Suppressor macrophage treated with lipopolysaccharide for 1 hour (primary cell): Measurements from ENCODE around the gene TBC1D19.
A peak's percentile ranks its signal among the peaks of the same experiment; 100 is the strongest.
"Not testable (repeated sequence)": the region's sequence is repeated elsewhere in the genome, so short reads cannot be mapped to it uniquely, and the experiment has no call there.

ENCODE experiments used
- DNase-seq, 3 donors: peaks; one replicate each; pipeline ENCODE4 v3.0.0-alpha.2; 2020 to 2022

The TBC1D19 gene

DNA sequence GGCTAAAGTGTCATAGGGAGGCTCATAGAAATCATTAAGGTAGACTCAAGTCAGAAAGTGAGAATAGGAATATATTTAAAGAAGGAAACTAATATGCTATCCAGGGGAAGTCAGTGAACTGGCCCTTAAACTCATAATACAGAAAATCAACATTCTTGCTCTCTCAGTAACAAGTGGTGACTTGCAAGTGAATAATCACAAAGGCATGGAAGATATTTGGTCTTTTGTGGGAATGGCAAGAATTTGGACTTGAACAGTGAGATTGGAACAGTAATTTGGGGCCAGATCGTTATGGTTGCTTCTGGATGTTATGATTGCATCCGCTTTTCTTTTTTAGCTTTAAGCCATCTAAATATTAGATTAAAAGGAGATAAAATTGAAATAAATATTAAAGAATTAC, 103.8 kb downstream of the TBC1D19 start:
- no peak for DNase-seq

DNA sequence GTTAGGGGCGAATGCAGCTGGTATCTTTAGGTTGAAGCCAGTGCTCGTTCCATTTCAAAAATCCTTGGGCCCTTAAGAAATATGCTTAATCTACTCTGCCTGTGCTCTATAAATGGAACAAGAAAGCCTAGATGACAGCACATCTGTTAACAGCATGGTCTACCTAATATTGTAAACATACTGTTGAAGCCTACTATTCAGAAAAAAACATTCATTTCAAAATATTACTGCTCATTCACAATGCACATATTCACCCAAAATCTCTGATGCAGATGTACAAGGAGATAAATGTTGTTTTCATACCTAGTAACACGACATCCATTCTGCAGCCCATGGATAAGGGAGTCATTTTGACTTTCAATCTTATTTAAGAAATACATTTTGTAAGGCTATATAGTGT, 106.6 kb downstream of the TBC1D19 start:
- no peak for DNase-seq

DNA sequence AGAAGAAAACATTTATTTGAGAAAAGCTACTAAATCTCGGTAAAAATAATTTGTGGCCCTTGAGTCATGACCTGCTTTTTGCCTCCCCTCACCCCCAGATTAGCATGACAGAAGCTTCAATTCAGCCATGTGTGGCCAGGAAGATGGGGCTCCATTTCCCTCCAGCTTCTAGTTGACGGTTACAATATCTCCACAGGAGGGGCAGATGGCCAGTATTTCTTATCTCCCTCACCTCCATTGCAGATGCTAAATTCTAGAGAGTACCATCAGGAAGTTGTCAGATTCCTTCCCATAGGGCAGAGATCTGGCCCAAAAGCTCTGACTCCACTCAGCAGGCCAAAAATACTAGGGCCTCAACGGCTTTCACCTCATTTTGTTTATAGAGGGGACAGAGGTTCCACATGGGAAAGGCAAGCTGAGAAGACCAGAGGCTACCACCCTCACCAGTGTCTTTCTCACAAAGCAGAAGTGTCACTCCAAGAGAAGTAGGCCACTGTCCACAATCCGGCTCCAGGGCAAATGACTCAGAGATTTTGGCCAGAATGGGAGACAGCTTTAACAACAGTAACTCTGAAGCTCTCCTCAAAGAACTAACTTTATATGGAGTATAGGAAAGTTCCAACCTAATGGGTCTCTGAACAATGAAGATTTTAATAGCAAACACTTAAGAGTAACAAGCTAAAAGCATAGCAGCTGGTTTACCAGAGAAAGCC, 108.3 kb downstream of the TBC1D19 start:
- no peak for DNase-seq

DNA sequence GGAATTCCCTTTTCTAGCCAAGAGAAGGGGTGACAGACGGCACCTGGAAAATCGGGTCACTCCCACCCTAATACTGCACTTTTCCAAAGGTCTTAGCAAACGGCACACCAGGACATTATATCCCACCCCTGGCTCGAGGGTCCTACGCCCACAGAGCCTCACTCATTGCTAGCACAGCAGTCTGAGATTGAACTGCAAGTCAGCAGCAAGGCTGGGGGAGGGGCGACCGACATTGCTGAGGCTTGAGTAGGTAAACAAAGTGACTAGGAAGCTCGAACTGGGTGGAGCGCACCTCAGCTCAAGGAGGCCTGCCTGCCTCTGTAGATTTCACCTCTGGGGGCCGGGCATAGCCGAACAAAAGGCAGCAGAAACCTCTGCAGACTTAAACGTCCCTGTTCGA, 110.2 kb downstream of the TBC1D19 start:
- DNase-seq, result not testable (repeated sequence)

DNA sequence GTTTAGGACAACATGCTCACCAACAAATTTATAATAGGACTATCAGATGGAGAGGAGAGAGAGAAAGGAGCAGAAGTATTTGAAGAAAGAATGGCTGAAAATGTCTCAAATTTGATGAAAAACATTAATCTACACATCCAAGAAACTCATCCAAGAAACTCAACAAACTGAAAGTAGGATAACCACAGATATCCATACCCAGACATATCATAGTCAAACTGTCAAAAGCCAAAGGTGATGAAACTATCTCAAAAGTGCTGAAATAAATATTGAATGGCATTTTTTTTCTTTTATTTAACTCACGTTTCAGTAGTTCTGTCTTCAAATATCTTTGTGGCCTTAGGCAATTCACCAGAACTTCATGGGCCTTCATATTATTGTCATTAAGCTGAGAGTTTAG, 116.2 kb downstream of the TBC1D19 start:
- no peak for DNase-seq

DNA sequence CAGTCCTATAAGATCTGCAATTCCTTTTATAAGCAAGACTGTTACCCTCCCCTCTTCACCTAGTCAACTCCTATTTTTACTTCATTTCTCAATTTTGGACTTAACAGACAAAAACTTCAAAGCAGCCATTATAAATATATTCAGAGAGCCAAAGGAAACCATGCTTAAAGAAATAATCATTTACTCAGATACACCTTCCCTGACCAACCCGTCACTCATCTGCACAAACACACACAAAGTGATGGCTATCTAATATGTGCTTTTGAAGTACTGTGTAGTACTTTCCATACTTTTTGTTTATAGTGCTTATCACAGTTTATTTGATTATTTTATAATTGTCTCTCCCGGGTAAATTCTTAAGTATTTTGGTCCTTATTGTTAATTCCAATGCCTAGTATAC, 117.2 kb downstream of the TBC1D19 start:
- no peak for DNase-seq

DNA sequence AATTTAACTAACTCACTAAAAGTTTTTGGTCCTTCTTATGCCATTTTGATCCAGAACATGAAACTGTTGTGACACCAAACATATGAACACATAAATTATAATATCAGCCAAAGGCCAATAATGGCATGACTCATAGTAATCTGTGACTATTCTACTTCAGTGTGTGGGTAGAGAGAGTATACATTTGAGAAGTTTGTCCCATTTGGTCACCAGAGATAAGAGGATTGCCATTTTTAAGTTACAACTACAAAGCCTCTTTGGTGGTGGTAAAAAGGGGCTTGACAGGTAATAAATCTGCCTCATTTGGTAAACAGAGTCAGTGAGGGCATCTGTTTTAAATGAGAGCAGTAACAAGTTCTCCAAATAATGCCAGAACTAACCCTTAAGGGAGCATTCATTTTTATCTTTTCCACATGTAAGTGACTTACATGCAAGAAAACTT, 117.9 kb downstream of the TBC1D19 start:
- DNase-seq, result peak; percentile 0 to 34 (median 21)

DNA sequence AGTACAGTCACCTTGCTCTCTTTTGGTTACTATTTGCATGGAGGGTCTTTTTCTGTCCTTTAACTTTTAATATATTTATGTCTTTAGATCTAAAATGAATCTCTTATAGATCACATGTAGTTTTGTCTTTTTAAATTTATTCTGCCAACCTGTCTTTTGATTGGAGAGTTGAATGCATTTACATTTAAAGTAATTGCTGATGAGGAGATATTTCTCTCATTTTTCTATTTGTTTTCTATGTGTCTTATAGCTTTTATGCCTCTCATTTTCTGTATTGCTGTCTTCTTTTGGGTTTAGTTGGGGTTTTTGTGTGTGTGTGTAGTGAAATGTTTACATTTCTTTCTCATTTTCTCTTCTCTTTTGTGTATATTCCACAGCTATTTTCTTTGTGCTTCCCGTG, 123.5 kb downstream of the TBC1D19 start:
- no peak for DNase-seq

DNA sequence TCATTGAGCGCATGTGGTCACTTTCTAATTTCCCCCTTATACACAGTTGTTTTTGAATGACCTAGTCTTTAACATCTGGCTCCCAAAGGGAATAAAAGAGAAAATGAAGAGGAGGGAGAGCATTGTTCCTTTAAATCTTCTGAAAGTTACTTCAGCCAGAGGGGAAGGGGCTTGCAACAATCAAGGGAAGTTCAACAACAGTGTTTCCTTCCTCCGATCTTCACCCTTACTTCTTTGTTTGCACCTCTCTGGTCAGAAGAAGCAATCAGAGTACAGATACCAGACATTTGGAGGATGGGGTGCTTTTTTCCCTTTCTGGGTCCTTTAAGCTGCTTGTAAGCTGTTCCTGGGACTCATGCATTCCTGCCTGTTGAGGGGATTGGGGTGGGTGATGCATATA, 125.4 kb downstream of the TBC1D19 start:
- no peak for DNase-seq

DNA sequence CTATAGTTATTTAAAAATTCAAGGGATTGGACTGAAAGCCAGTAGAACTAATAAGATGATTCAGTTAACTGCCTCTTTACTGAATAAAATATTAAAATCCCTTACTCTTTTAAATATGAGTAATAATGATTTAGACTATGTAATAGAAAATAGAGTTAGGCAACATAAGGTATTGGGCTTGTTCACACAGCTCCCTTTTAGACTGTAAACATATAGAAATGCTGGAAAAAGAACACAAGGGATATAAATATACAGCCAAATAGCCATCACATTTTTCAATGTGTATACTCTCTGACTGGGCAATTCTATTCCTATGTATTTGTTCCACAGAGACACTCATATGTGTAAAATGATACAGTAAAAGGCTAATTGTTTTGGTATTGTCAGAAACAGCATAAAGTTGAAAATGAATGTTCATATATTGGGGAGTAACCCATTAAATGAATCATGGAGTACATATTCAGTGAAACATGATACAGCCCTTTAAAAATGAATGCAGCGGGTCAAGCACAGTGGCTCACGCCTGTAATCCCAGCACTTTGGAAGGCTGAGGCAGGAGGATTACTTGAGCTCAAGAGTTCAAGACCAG, 129.8 kb downstream of the TBC1D19 start:
- no peak for DNase-seq

DNA sequence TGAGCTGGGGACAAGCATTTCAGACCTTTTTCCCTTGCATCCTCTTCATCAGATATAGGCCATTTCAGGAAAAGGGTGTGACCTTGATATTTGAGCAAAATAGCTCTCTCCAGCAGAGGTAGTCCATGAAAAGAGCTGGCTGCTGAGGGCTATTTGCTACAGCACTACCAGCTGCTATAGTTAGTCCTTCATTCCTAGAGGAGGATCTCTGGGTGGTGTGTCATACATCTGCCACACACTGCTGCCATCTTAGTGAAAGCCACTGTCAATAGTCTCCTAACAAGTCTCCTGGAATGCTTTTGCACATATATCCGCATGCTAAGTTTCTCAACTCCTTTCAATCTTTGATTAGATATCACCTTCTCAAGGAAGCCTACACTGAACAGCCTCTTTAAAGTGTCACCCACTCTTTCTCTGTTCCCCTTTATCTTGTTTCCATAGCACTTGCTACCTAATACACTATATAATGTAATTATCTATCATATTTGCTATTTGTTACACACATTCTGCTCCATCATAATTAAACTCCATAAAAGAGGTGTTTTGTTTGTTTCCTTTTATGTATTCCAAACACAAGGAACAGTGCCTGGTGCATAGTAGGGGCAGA, 131.9 kb downstream of the TBC1D19 start:
- no peak for DNase-seq

DNA sequence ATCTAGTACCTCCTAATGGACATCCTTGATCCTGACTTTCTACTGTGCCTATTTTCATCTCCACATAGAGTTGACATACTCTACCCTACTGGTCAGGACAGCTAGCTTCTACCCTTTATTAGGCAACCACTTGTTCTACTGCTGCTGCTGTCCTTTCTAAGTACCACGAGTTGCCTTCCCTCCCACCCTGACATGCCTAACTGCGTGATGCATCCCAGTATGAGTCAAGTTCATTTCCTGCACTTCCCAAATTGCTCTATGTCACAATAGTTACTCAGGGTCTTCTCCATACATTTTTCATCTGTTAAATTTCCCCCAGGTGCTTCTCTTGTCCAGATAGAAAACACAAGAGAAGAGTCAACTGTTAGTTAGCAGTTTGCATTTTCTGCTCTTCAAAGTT, 133.4 kb downstream of the TBC1D19 start:
- DNase-seq, result peak; percentile 32 to 47 (median 42)

DNA sequence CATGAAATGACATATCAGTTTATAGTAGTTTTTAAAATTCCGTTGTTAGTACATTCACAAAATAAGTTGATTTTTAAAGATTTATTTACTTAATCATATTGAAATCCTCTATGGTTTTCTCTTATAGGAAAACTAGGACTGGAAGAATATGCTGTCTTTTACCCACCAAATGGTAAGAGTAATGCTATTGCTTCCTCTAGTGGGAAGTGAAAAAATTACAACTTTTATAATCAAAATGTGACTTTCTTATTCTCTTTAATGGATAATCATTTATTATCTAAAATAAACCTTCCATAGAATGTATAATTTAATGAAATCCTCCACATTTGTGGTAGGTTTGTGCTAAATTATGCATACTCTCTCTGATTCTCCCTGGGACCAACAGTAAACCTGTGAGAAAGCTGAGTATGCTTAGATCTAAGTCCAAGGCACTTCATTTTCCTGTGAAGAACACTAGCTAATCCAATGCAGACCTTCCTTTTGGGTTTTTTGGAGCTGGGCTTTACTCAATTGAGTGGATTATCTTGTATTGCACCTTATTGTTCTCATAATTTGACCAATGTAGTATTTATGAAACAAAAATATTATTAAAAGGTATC, 136.2 kb downstream of the TBC1D19 start:
- peak; percentile 13 to 54 (median 51) for DNase-seq

DNA sequence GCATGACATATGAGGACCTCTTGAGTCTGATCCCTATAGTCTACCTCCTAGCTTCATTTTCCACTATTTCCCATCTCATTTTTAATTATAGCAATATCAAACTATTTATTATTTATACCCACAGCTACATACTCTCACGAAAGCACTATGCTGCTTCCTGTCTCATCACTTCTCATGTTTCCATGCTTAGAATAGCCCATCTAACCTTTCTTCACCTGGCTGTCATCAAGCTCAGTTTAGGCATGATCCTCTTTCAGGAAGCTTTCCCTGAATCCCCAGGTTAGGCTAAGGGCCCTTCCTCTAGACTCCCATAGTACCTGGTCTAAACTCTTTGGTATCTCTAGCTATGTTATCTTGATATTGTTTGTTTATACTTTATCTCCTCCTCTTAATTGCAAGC, 137.8 kb downstream of the TBC1D19 start:
- no peak for DNase-seq

DNA sequence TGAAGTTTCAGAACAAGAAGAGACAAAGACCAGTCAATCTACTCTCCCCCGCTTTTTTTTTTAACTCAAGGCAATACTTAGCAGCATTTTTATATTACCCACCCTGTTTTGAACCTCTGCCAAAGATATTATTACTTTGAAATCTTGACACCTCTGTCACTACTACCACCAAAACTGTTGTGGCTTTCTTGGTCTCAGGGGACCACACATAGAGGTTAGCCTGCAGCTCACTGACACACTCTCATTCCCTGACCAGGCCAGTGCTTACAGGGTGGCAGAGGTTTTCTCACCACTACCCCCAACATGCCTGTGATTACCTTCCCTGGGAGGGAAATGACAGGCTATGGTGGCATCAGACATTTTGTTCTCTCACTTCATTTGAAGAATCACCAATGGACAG, 139.3 kb downstream of the TBC1D19 start:
- DNase-seq, result no peak

DNA sequence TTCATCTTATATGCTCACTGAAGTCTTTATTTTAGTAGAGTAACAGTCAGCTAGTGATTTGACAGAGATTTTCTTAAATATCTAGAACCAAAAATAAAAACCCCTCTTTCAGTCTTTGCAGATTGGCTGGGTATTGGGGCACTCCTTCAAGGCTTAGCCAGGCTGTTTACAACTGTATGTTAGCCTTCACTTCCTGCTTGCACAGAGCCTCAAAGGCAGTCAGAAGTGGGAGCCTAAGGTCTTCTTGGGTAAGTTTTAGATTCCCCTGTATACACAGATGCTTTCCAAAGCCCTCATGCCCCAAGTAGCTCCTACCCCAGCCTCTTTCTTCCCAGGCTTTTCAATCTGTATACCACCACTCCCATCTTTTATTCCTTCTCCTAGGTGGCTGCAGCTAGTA, 140.7 kb downstream of the TBC1D19 start:
- no peak for DNase-seq

DNA sequence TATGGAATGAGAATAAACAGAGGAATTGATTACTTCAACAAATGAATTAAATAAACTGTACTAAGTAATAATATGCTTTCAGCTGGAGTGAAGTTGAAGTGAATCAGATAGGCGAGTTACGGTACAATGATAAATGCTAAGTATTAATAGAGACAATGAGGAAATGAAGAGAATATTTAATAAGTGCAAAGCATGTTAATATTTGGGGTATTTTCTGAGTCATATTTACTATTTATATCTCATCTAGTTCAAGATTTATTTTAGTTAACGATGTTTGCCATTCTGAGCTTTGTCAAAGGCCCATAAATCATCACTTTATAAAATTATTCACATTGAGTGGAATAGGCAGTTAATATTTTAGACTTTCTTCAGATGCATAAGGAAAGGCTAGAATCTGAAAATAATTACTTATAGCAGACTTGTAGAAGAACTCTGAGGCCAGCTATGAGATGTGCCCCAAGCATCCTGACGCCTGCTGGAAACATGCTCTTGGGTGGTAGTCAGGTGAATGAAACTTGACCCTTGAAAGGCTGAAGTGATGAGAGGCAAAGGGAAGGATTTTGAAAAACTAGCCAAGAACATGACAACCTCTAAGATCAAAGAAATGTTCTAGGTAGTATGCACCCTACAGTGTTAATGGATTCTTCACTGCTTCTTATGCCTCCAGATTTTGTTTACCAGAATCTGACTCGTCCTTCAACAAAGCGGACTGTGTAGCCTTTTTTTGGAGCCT, 142.9 kb downstream of the TBC1D19 start:
- DNase-seq, result no peak

DNA sequence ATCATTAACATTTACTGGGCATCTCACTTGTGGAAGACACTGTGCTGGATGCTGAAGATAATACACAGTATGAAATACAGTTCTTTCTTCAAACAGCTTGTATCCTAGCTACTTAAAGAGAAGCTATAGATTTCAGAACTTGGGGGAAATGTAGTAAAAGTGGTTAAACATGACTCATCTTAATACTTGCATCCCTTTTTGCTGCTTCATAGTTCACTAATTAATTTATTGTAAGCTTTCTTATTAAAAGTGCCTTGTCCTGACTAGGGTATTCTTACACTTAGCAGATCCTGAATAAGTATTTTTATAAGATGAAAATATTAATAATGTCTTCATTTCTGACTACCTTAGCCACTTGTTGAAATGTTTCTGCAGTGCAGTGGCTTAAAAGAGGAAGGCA, 144.0 kb downstream of the TBC1D19 start:
- peak in 1 of 3 donors; percentile 18 for DNase-seq

DNA sequence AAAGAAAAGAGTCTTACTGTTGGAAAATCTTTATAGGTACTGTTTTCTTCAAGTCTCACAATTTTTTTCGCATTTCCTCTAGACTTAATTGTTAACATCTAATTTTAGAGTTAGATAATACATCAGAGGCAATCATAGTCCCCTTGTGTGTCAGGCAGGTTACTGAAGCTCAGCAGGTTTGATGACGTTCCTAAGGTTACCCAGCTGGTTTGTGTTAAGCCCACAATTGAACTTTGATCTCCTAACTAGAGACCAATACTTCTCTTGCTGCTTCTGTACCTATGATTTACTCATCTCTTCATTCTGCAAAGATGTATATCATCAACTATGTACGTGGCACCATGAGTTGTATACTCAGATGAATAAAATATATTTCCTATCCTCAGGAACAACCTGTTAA, 145.1 kb downstream of the TBC1D19 start:
- DNase-seq, result no peak

DNA sequence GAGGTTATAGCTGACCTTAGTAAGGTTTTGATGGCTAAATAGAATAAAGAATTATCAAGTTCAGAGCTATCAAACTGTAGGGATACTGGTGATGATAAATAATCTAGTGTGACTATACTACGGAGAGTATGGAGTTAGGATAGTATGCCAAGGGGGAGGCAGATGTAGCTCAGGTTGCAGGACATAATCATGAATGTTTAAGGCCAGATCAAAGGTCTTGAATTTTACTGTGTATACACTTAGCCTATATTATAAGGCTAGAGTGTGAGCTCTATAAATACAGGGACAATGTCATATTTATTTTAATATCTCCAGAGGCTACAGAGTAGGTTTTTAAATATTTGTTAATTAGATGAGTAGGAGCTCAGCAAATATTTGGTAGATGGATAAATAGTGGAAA, 145.7 kb downstream of the TBC1D19 start:
- DNase-seq, result no peak

DNA sequence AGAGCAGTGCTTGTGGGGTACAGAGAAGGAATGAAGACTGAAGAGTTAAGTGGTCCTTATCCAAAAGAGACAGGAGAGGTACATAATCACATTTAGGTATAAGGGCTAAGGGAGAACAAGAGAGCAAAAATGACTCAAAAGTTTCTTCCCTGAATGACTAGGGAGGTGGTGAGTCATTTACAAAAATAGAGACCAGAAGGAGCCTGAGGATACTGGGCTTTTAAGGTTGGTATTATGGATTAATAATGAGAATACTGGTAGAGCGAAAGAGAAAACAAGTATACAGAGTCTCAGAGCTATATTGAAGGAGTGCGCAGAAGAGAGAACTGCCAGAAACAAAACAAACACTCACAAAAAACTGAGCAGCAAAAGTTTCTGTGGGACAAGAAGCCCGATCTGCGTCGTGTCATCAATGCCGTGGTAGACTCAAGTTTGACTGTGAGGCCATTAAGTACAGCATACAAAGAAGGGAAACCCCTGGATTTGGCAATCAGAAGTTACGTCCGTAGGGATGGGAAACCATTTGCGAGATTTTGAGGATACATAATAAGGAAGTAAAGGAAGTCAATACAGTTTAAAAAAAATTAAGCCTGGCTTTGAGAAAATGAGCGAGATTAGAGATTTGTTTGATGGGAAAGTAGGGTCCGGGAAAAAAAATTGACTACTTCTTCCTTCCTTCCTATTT, 147.6 kb downstream of the TBC1D19 start:
- peak; percentile 40 to 79 (median 77) for DNase-seq

DNA sequence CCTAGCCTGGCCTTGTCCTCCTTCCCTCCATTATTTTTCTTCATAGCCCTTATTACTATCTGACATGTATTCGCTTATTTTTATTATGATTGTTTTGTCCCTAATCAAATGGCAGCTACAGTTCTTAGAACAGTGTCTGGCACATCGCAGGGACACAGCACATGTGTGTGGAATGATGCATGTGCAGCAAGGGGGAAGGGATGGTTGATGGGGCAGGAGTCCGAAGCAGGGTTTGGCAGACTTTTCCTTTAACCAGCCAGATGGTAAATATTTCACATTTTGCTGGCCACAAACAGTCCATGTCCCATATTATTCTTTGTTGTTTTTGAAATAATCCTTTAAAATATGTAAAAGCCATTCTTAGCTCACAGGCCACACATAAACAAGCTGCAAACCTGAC, 148.5 kb downstream of the TBC1D19 start:
- no peak for DNase-seq

DNA sequence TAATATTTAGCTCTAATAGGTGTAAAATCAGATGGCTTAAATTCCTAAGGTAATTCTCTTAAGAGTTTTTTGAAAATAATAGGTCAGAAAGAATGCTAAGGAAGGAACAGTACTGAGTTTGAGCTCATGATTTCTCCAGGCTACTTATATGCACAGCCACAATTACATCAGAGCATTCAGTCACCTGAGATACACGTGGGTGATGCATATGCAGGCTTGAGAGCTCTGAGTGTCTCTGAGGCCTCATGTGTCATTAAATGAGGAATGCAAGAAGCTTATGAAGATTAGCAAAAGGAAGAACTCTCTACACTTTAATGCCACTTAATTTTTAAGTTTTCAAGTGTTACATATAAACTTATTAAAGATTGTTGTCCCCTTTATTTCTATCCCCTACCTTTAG, 152.7 kb downstream of the TBC1D19 start:
- DNase-seq, result no peak
